Duodenal mucosa (tissue), 2 donors: ENCODE results near the gene CDH13.

Experiments used
- H3K27ac ChIP-seq: one replicate; pipeline ENCODE4 v1.7.0; 2013; ENCODE audit warnings: low read depth, low read length
- H3K27me3 ChIP-seq, 2 donors: one replicate each; pipeline ENCODE4 v1.7.0; 2013; ENCODE audit warnings: low read length in 2 of 2, control low read depth in 1 of 2; ENCODE audit not compliant: insufficient read depth in 2 of 2, control insufficient read depth in 1 of 2
- H3K36me3 ChIP-seq, 2 donors: one replicate each; pipeline ENCODE4 v1.7.0; 2013; ENCODE audit warnings: low read length in 2 of 2, control low read depth in 1 of 2; ENCODE audit not compliant: insufficient read depth in 2 of 2, control insufficient read depth in 1 of 2
- H3K4me1 ChIP-seq, 2 donors: one replicate each; pipeline ENCODE4 v1.7.0; 2013; ENCODE audit warnings: low read length in 2 of 2, control low read depth in 1 of 2; ENCODE audit not compliant: insufficient read depth in 2 of 2, control insufficient read depth in 1 of 2
- H3K4me3 ChIP-seq, 2 donors: one replicate each; pipeline ENCODE4 v1.7.0; 2013; ENCODE audit warnings: low read length in 2 of 2, low read depth in 1 of 2
- H3K9ac ChIP-seq, 2 donors: one replicate each; pipeline ENCODE4 v1.7.0; 2013; ENCODE audit warnings: low read length in 2 of 2, low read depth in 1 of 2
- H3K9me3 ChIP-seq, 2 donors: one replicate each; pipeline ENCODE4 v1.7.0; 2013; ENCODE audit warnings: low read length in 2 of 2, control low read depth in 1 of 2; ENCODE audit not compliant: control insufficient read depth in 1 of 2

The CDH13 gene

GRCh38 chr16:82943371-82943770 is 316.6 kb downstream of the CDH13 start:
- H3K27me3 ChIP-seq, result no peaks in the 10 kb centered on the region
- H3K36me3 ChIP-seq, result no peaks in the 10 kb centered on the region
- no peak overlapping the region for H3K27ac ChIP-seq
- H3K4me1 ChIP-seq, result no peaks in the 10 kb centered on the region
- no peak overlapping the region for H3K4me3 ChIP-seq
- H3K9ac ChIP-seq, result no peak overlapping the region
- H3K9me3 ChIP-seq, result no peaks in the 10 kb centered on the region

- Histone ChIP-seq H3K4me1 (no peaks in the 10 kb centered on the region), H3K27ac (no peak overlapping the region), H3K9me3 (no peaks in the 10 kb centered on the region), H3K36me3 (no peaks in the 10 kb centered on the region), H3K9ac (no peak overlapping the region), H3K4me3 (no peak overlapping the region), H3K27me3 (no peaks in the 10 kb centered on the region)
Measured at GRCh38 chr16:82945420-82946101, 318.8 kb downstream of the CDH13 start.

GRCh38 chr16:82947698-82948097 is 320.9 kb downstream of the CDH13 start:
- Histone ChIP-seq H3K9me3 (no peaks in the 10 kb centered on the region), H3K27me3 (no peaks in the 10 kb centered on the region), H3K36me3 (no peaks in the 10 kb centered on the region), H3K4me3 (no peak overlapping the region), H3K4me1 (no peaks in the 10 kb centered on the region), H3K9ac (no peak overlapping the region), H3K27ac (no peak overlapping the region)

DNA sequence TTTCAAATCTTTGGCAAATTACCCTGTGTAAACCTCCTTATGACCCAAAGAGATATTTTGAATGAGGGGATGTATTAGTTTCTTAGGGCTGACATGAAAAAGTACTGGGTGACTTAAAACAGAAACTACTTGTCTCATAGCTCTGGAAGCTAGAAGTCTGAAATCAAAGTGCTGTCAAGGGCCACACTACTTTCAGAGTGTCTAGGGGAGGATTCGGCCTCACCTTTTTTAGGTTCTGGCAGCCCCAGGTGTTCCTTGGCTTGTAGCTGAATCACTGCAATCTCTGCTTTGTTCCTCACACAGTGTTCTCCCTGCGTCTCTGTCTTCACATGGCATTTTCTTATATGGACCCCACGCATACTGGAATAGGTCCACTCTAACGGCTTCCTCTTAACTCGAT is 322.2 kb downstream of the CDH13 start:
- no peak overlapping the region for H3K9ac ChIP-seq
- H3K4me3 ChIP-seq, result no peak overlapping the region
- H3K27me3 ChIP-seq, result no peaks in the 10 kb centered on the region
- H3K4me1 ChIP-seq, result no peaks in the 10 kb centered on the region
- no peak overlapping the region for H3K27ac ChIP-seq
- no peaks in the 10 kb centered on the region for H3K9me3 ChIP-seq
- no peaks in the 10 kb centered on the region for H3K36me3 ChIP-seq

GRCh38 chr16:82953517-82953916 is 326.7 kb downstream of the CDH13 start:
- no peaks in the 10 kb centered on the region for H3K9me3 ChIP-seq
- no peak overlapping the region for H3K9ac ChIP-seq
- H3K27me3 ChIP-seq, result no peaks in the 10 kb centered on the region
- no peak overlapping the region for H3K4me3 ChIP-seq
- no peaks in the 10 kb centered on the region for H3K36me3 ChIP-seq
- no peak overlapping the region for H3K27ac ChIP-seq
- no peaks in the 10 kb centered on the region for H3K4me1 ChIP-seq

DNA sequence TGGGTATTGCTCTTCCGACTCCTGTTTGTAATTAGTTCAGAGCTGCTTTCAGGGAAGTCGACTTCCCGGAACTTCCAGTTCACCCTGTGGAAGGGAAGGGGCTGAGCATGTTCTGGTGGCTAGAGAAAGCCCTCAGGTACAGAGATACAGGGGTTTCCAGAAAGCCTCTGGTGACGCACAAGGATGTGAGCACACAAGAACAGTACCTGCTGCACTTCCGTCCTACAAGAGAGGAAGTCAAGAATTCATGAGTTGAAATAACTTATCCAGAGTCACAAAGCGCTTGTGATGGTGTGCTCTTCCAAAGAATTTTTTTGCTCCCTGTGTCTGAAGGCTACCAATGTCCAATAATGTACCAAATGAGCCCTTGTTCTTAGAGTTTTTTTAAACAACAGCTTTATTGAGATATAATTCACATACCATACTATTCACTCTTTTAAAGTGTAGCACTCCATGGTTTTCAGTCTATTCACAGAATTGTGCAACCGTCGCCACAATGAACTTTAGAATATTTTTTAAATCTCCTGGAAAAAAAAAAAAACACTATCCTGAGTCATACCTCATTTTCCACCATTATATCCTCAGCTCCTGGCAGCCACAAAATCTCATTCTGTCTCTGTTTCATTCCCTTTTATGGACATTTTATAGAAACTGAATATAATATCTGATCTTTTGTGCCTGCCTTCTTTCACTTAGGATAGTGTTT is 327.6 kb downstream of the CDH13 start:
- no peaks in the 10 kb centered on the region for H3K9me3 ChIP-seq
- no peak overlapping the region for H3K4me3 ChIP-seq
- H3K36me3 ChIP-seq, result no peaks in the 10 kb centered on the region
- H3K9ac ChIP-seq, result no peak overlapping the region
- no peaks in the 10 kb centered on the region for H3K27me3 ChIP-seq
- no peak overlapping the region for H3K27ac ChIP-seq
- H3K4me1 ChIP-seq, result no peaks in the 10 kb centered on the region

- Histone ChIP-seq H3K27me3 (no peaks in the 10 kb centered on the region), H3K4me3 (no peak overlapping the region), H3K27ac (no peak overlapping the region)
Measured at GRCh38 chr16:82955741-82956348, 329.1 kb downstream of the CDH13 start.

DNA sequence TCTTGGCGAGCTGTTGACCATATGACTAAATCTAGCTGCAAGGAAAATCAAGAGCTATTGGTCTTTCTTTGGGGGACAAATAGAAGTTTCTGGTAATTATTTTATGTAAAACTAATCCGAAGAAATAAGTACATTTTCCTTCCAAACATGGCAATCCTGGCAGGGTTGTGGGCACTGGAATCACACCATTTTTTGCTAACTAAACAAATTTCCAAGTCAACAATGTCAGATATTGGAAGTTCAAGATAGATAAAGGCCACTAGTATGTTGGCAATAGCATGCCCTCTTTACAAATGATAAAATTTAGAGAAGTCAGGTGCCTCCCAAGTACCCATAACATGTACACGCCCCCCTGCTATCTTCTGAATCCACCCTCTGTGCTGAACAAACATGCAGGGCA is 330.4 kb downstream of the CDH13 start:
- no peak overlapping the region for H3K9ac ChIP-seq
- H3K4me3 ChIP-seq, result no peak overlapping the region
- H3K4me1 ChIP-seq, result no peaks in the 10 kb centered on the region
- no peaks in the 10 kb centered on the region for H3K36me3 ChIP-seq
- no peak overlapping the region for H3K27ac ChIP-seq
- H3K27me3 ChIP-seq, result no peaks in the 10 kb centered on the region
- H3K9me3 ChIP-seq, result no peaks in the 10 kb centered on the region

More at GRCh38 chr16:82955741-82956348, 329.1 kb downstream of the CDH13 start:
- Histone ChIP-seq H3K36me3 (no peaks in the 10 kb centered on the region), H3K4me1 (no peaks in the 10 kb centered on the region), H3K9me3 (no peaks in the 10 kb centered on the region), H3K9ac (no peak overlapping the region)

DNA sequence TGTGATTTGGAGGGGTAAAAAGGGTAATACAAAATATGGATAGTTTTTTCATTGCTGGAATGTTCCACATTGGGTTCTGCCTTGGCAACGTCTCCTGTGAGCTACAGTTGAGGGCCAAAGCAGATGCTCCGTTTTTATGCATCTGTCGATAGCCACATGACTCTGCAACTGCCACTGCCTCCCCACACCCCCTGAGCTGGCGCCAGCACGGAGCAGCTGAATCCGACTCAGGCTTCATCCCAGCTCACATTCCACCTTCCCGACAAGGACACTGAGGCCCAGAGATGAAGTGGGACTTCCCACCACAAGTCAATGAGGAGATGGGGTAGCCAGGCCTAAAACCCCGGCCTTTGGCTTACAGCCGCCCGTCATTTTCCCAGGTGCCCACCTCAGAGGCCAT is 334.1 kb downstream of the CDH13 start:
- no peaks in the 10 kb centered on the region for H3K36me3 ChIP-seq
- no peaks in the 10 kb centered on the region for H3K27me3 ChIP-seq
- H3K27ac ChIP-seq, result no peak overlapping the region
- H3K4me1 ChIP-seq, result no peaks in the 10 kb centered on the region
- no peaks in the 10 kb centered on the region for H3K9me3 ChIP-seq
- H3K9ac ChIP-seq, result no peak overlapping the region
- H3K4me3 ChIP-seq, result no peak overlapping the region

GRCh38 chr16:82963653-82964052 is 336.9 kb downstream of the CDH13 start:
- no peaks in the 10 kb centered on the region for H3K4me1 ChIP-seq
- no peaks in the 10 kb centered on the region for H3K36me3 ChIP-seq
- no peaks in the 10 kb centered on the region for H3K9me3 ChIP-seq
- H3K27me3 ChIP-seq, result no peaks in the 10 kb centered on the region
- no peak overlapping the region for H3K9ac ChIP-seq
- H3K4me3 ChIP-seq, result no peak overlapping the region
- no peak overlapping the region for H3K27ac ChIP-seq
